ENCODE data around the gene AURKB.

The AURKB gene

GRCh38 chr17:8164815-8165131 is 45.6 kb downstream of the AURKB start:
- TF ChIP-seq FOXP2 (optimal IDR thresholded peaks at IDR 0.05; ENCODE audit: borderline replicate concordance, extremely low read depth, extremely low read length, insufficient read depth) (no peak), TAF1 (IDR thresholded peaks at IDR 0.05; ENCODE audit: borderline replicate concordance, insufficient read depth, low read length) (no peak), REST (IDR thresholded peaks at IDR 0.05; ENCODE audit: insufficient read depth in 1 of 2, low read depth in 2 of 2, low read length in 2 of 2) (no peak), SIN3A (IDR thresholded peaks at IDR 0.05; ENCODE audit: borderline replicate concordance, insufficient read depth, low read length) (no peak), POLR2AphosphoS5 (IDR thresholded peaks at IDR 0.05; ENCODE audit: low read depth, low read length) (no peak)

- TF ChIP-seq FOXP2 (optimal IDR thresholded peaks at IDR 0.05; ENCODE audit: borderline replicate concordance, extremely low read depth, extremely low read length, insufficient read depth), result peak; percentile 78
- TF ChIP-seq REST (IDR thresholded peaks at IDR 0.05; ENCODE audit: insufficient read depth in 1 of 2, low read depth in 2 of 2, low read length in 2 of 2), result 0 out of 4 replicates have a peak, but pooled peaks of 1 of the 2 experiments have one; percentile 31
- peak; percentile 35; the same call in 1 of the 2 replicates for TF ChIP-seq TAF1 (IDR thresholded peaks at IDR 0.05; ENCODE audit: borderline replicate concordance, insufficient read depth, low read length)
- no peak; the same call in 1 of the 2 replicates for TF ChIP-seq SIN3A (IDR thresholded peaks at IDR 0.05; ENCODE audit: borderline replicate concordance, insufficient read depth, low read length)
- peak; percentile 48; the same call in 1 of the 2 replicates for TF ChIP-seq POLR2AphosphoS5 (IDR thresholded peaks at IDR 0.05; ENCODE audit: low read depth, low read length)
Observed at GRCh38 chr17:8163978-8164814, 46.2 kb downstream of the AURKB start.

GRCh38 chr17:8162997-8163977 is 47.1 kb downstream of the AURKB start:
- TF ChIP-seq REST (IDR thresholded peaks at IDR 0.05; ENCODE audit: insufficient read depth in 1 of 2, low read depth in 2 of 2, low read length in 2 of 2) (no peak), SIN3A (IDR thresholded peaks at IDR 0.05; ENCODE audit: borderline replicate concordance, insufficient read depth, low read length) (no peak), FOXP2 (optimal IDR thresholded peaks at IDR 0.05; ENCODE audit: borderline replicate concordance, extremely low read depth, extremely low read length, insufficient read depth) (no peak), POLR2AphosphoS5 (IDR thresholded peaks at IDR 0.05; ENCODE audit: low read depth, low read length) (no peak), TAF1 (IDR thresholded peaks at IDR 0.05; ENCODE audit: borderline replicate concordance, insufficient read depth, low read length) (no peak)

DNA sequence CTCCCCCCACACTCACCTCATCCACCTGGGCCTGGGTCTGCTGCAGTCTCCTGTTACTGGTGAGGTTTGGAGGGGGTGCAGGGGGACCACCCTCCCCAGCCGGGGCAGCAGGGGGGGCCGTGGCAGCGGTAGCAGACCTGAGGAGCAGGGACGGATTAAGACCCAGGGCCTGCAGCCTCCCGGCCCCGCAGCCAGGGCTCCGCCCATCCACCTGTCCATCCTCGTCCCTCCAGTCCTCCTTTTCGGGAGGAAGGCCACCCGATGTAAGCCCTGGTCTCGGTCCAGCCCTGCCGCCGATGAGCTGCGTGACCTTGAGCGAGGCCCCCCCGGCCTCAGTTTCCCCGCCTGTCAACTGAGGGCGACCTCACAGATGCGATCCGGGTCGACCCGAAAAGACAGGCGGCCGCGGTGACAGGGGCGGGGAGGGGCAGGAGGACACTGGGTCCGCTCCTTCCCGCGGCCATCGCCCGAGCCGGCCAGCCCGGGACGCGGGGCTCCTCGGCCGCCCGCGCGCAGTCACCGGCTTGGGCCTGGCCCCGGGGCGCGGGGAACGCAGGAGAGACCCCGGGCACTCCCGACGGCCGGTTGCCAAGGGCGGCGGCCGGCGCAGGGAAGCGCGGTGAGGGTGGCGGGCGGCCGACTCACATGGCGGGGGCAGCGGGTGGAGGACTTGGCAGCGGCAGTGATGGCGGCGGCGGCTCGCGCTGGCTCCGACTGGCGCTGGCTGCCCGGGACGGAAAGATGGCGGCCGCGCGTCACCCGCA is 48.0 kb downstream of the AURKB start, which contains the start of gene VAMP2:
Gene VAMP2, minus strand, starts transcription at position 716 of the 764 bp plus-strand sequence. Its CDS starts 69 bp downstream, at position 647.
- TF ChIP-seq TAF1 (IDR thresholded peaks at IDR 0.05; ENCODE audit: borderline replicate concordance, insufficient read depth, low read length), result peak; percentile 54; the same call in 1 of the 2 replicates
- TF ChIP-seq SIN3A (IDR thresholded peaks at IDR 0.05; ENCODE audit: borderline replicate concordance, insufficient read depth, low read length), result 0 out of 2 replicates have a peak, but pooled peaks have one; percentile 38
- TF ChIP-seq FOXP2 (optimal IDR thresholded peaks at IDR 0.05; ENCODE audit: borderline replicate concordance, extremely low read depth, extremely low read length, insufficient read depth), result peak; percentile 77
- TF ChIP-seq POLR2AphosphoS5 (IDR thresholded peaks at IDR 0.05; ENCODE audit: low read depth, low read length), result peak; percentile 55; the same call in 1 of the 2 replicates
- no peak for TF ChIP-seq REST (IDR thresholded peaks at IDR 0.05; ENCODE audit: insufficient read depth in 1 of 2, low read depth in 2 of 2, low read length in 2 of 2)
